Uterus (tissue), 4 donors: ENCODE data around the gene QARS1. TPM values are rescaled to one million over a fixed set of nuclear protein-coding genes. Genes with fewer than 3 reads are reported as not detected.

ENCODE experiments used
- DNase-seq, 2 donors: peaks; one replicate each; pipeline ENCODE4 v3.0.0-alpha.2; 2019 to 2020
- H3K27ac ChIP-seq, 2 donors: fragments of 200-600 bp; sonication (generic); 1 replicate in 1 of 2; 2 replicates in 1 of 2; pipeline ENCODE4 v1.5.1; 2016 to 2018
- H3K27me3 ChIP-seq, 2 donors: fragments of 200-600 bp; sonication (generic); one replicate each; pipeline ENCODE4 v1.5.1; 2018 to 2019; ENCODE audit warnings: control low read depth in 1 of 2
- H3K36me3 ChIP-seq, 2 donors: fragments of 200-600 bp; sonication (generic); one replicate each; pipeline ENCODE4 v1.5.1; 2019; ENCODE audit warnings: control low read depth in 1 of 2
- H3K4me1 ChIP-seq, 2 donors: fragments of 200-600 bp; sonication (generic); one replicate each; pipeline ENCODE4 v1.5.1; 2018 to 2019; ENCODE audit warnings: control low read depth in 1 of 2
- H3K4me3 ChIP-seq, 2 donors: fragments of 200-600 bp; sonication (generic); 1 replicate in 1 of 2; 2 replicates in 1 of 2; pipeline ENCODE4 v1.5.1; 2018 to 2019; ENCODE audit warnings: mild to moderate bottlenecking in 1 of 2
- H3K9me3 ChIP-seq, 2 donors: fragments of 200-600 bp; sonication (generic); one replicate each; pipeline ENCODE4 v1.5.1; 2019; ENCODE audit warnings: control low read depth in 1 of 2
- CTCF ChIP-seq, 4 experiments: fragments of 200-600 bp in 2 of 4; fragments of 450-650 bp in 2 of 4; sonication (generic) in 2 of 4; IDR thresholded peaks; one replicate each; pipeline ENCODE4 v1.5.1; 2016 to 2019; ENCODE audit warnings: antibody characterized with exemption in 4 of 4, mild to moderate bottlenecking in 2 of 4, moderate library complexity in 1 of 4
- POLR2A ChIP-seq, 2 donors: fragments of 450-650 bp; IDR thresholded peaks; one replicate each; pipeline ENCODE4 v1.6.1; 2016; ENCODE audit warnings: antibody characterized with exemption in 2 of 2, mild to moderate bottlenecking in 1 of 2, moderate library complexity in 1 of 2
- intact Hi-C: fragments of 100-400 bp; cut with DNase I; formaldehyde crosslinking; loops from one replicate; pipeline ENCODE4 v1.15.1; 2023; ENCODE audit warnings: low total_unique reads
- total RNA-seq, 4 donors: library from RNA; depleted of rRNA in 3 of 4; stranded (reverse); fragments of >200 nt in 3 of 4; gene quantifications; one replicate each; pipeline versions ENCODE4 v1.1.0 to v1.2.4, GENCODE V29; 2014 to 2023
- donor health status: DM: yes; HTN: yes; CAD: no.

The QARS1 gene
- 100 to 1,000 TPM; 124 to 280 (median 161) TPM for total RNA-seq

GRCh38 chr3:49104427-49105291 is at the start of gene QARS1:
TSS of gene QARS1 (minus strand) at chr3:49104757. CDS start at chr3:49104733, 24 bp downstream.
- TF ChIP-seq CTCF (IDR thresholded peaks at IDR 0.05) (peak in 1 of 4 experiments; percentile 20), POLR2A (IDR thresholded peaks at IDR 0.05) (peak in 1 of 2 donors; percentile 50)
- Histone ChIP-seq H3K36me3 (no peaks in the 10 kb centered on the region), H3K27ac (peak within 1 kb of the TSS; percentile 65 to 79), H3K27me3 (no peaks in the 10 kb centered on the region), H3K4me3 (peak within 1 kb of the TSS; percentile 76 to 84), H3K9me3 (no peaks in the 10 kb centered on the region), H3K4me1 (peaks cover 0 to 5% of the 10 kb centered on the region in 2 donors)
- peak; percentile 93 to 94 for DNase-seq
- intact Hi-C loops = no loop called here

- H3K27ac ChIP-seq = no peak overlapping the region
Measured at GRCh38 chr3:49153349-49153912, 48.9 kb upstream of the QARS1 start.

GRCh38 chr3:49151610-49152009 is 47.1 kb upstream of the QARS1 start:
- Histone ChIP-seq H3K4me1 (no peaks in the 10 kb centered on the region), H3K4me3 (no peak overlapping the region), H3K27ac (no peak overlapping the region), H3K27me3 (no peaks in the 10 kb centered on the region), H3K36me3 (no peaks in the 10 kb centered on the region), H3K9me3 (no peaks in the 10 kb centered on the region)
- no peak for DNase-seq
- intact Hi-C loops = no loop called here
- no peak for TF ChIP-seq CTCF (IDR thresholded peaks at IDR 0.05)
- TF ChIP-seq POLR2A (IDR thresholded peaks at IDR 0.05) = no peak

More at GRCh38 chr3:49153349-49153912, 48.9 kb upstream of the QARS1 start:
- DNase-seq = no peak
- Histone ChIP-seq H3K9me3 (no peaks in the 10 kb centered on the region), H3K27me3 (no peaks in the 10 kb centered on the region), H3K4me1 (no peaks in the 10 kb centered on the region), H3K4me3 (no peak overlapping the region), H3K36me3 (no peaks in the 10 kb centered on the region)
- intact Hi-C loops = no loop called here
- TF ChIP-seq POLR2A (IDR thresholded peaks at IDR 0.05) (no peak), CTCF (IDR thresholded peaks at IDR 0.05) (no peak)

GRCh38 chr3:49148159-49148558 is 43.6 kb upstream of the QARS1 start:
- intact Hi-C loops = no loop called here
- Histone ChIP-seq H3K4me1 (no peaks in the 10 kb centered on the region), H3K9me3 (no peaks in the 10 kb centered on the region), H3K4me3 (no peak overlapping the region), H3K36me3 (no peaks in the 10 kb centered on the region), H3K27ac (no peak overlapping the region), H3K27me3 (no peaks in the 10 kb centered on the region)
- DNase-seq = no peak
- no peak for TF ChIP-seq CTCF (IDR thresholded peaks at IDR 0.05)
- no peak for TF ChIP-seq POLR2A (IDR thresholded peaks at IDR 0.05)

GRCh38 chr3:49140080-49140479 is 35.5 kb upstream of the QARS1 start:
- H3K4me1 ChIP-seq = no peaks in the 10 kb centered on the region
- no peak overlapping the region for H3K4me3 ChIP-seq
- no peaks in the 10 kb centered on the region for H3K9me3 ChIP-seq
- no peak for DNase-seq
- no peaks in the 10 kb centered on the region for H3K27me3 ChIP-seq
- no peaks in the 10 kb centered on the region for H3K36me3 ChIP-seq
- intact Hi-C loops = no loop called here
- TF ChIP-seq POLR2A (IDR thresholded peaks at IDR 0.05) = no peak
- no peak for TF ChIP-seq CTCF (IDR thresholded peaks at IDR 0.05)
- H3K27ac ChIP-seq = no peak overlapping the region
